ENCODE results near the gene TNFRSF13B.
"Not testable (repeated sequence)": the region's sequence is repeated elsewhere in the genome, so short reads cannot be mapped to it uniquely, and the experiment has no call there.

Gene TNFRSF13B

GRCh38 chr17:16971458-16972338 lies at the start of gene TNFRSF13B:
TNFRSF13B (minus strand) TSS chr17:16972118; CDS start chr17:16972075, 43 bp downstream.
- DNase-seq = no peak

GRCh38 chr17:17021194-17021863 lies 49.4 kb upstream of the TNFRSF13B start:
- no peak for DNase-seq

GRCh38 chr17:17020821-17021193 lies 48.9 kb upstream of the TNFRSF13B start:
- DNase-seq = no peak

GRCh38 chr17:17019891-17020456 lies 48.1 kb upstream of the TNFRSF13B start:
- no peak for DNase-seq

GRCh38 chr17:17019430-17019762 lies 47.5 kb upstream of the TNFRSF13B start:
- no peak for DNase-seq

DNA sequence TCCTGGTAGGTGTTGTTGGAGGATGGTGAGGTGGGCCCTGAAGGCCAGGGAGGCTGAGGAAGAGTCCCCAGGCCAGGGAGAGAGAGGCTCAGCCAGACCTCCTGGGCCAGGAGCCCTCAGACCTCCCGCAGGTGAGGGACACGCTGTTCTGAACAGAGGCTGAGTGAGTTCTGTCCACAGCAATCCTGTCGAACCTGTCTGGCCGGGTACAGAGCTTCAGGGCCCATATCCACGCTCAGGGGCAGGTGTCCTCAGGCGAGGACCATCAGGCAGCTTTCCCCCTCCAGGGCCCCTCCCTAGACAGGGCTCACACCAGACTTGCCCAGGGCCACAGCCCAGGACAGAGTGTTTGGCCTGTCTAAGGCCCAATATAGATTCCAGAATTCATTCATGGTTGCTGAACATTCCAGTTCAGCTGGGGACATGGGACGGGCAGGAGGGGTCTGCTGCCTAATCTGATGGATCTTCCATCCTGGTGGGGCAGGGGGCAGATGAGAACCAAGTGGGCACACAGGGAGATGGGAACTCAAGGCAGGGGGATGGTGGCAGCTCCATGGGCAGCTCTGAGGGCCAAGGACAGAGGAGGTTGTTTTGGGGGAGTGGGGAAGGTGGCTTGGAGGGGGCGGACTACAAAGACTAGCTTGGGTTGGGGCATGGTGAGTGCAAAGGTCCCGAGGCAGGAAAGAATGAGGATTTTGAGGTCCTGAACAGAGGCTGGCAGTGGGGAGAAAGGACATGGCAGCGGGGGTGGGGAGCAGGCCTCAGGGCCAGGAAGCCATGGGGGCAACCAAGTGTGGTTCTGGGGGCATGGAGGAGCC lies 46.9 kb upstream of the TNFRSF13B start:
- DNase-seq = no peak

DNA sequence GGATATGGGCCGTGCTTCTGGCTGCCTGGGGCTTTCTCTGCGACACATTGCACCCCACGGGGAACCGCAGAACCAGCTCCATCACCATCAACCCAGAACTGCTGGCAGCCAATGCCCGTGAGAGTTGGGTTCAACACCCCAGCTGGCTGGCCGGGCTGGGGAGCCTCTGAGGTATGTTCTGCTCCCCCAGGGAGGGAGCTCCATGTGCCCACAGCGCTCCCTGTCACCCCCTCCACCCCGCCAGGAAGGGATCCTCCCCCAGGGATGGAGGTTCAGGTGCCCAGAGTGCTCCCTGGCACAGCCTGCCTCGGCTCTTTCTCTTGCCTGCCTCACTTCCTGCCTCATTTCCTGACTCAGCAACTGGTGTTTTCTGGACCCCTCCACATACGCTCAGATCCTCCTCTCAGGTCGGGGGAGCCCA lies 46.1 kb upstream of the TNFRSF13B start:
- DNase-seq = no peak

- DNase-seq = no peak
Observed at GRCh38 chr17:17017343-17018014, 45.6 kb upstream of the TNFRSF13B start.

DNA sequence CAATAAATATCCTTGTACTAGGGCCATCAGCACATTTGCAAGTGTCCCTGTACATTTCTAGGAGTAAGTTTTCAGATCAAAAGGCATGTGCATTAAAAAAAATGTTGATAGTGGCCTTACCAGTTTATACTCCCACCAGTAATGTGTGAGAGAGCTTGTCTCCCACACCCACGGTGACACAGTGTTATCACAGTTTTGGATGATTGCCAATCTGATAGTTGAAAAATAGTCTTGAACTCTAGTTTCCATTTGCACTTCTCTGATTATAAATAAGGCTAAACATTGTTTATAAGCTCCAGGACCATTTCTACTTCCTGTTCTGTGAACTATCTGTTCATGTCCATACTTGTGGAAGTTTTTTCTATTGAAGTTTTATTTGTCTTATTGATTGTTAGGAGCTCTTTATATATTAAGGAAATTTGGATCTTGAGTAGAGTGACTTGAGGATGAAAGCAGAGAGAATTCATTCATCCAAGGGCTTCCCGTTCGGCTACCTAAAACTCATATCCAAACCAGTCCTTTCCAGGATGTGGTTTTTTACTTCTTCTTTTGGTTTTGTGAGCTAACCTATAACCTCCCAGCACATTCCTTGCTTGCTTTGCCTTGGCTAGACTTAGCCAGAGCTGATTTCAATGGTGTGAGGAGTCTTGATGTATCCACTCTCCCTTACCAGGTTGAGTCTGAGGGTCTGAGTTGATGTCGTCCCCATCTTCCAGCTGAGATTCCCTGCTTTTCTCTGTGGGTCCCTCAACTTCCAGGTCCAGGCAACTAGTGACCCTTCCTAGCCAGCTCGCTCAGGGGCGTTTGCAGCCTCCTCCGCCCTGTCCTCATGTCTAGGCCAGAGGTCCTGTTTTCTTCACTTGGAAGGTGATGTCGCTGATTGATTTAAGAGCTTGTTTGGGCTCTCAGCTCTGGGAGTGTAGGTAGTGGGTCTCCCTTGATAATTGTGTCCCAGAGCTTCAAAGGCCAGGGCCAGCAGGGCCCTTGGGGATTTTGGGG lies 44.6 kb upstream of the TNFRSF13B start:
- DNase-seq = not testable (repeated sequence)

DNA sequence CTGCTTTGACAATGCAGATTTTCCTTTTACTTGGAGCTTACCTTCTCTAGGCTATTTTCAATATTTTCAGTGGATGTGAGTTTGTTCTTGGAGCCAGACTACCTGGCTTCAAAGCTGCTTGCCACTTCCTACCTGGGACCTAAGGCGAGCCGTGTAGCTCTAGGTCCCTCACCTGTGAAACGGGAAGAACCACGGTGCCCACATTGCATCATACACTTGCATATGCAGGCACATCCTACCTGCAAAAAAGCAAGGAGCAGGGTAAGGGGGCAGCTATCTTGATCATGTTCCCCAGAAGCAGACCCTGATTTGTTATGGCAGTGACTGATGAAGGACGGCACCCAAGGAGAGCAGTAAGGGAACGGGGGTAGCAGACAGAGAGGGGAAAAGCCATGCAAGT lies 43.3 kb upstream of the TNFRSF13B start:
- no peak for DNase-seq

DNA sequence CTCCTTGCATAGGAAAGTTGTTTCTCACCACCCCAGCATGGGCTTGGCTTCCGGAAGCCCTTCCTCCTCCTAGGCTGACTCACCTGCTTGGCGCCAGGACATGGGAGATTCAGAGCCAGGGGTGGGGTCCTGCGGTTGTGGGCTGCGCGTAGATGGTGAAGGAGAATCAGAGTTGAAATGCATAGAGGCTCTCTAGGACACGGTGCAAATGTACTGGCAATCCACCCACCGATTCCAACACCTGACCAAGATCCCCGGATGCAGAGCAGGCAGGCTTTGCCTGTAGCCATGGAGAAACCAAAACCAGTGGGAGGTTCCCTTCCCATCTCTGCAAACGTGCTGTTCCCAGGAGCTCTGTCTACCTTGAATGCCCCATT lies 42.8 kb upstream of the TNFRSF13B start:
- not testable (repeated sequence) for DNase-seq

- DNase-seq = not testable (repeated sequence)
Observed at GRCh38 chr17:17013828-17014747, 42.2 kb upstream of the TNFRSF13B start.

- not testable (repeated sequence) for DNase-seq
Observed at GRCh38 chr17:17011043-17011907, 39.4 kb upstream of the TNFRSF13B start.

DNA sequence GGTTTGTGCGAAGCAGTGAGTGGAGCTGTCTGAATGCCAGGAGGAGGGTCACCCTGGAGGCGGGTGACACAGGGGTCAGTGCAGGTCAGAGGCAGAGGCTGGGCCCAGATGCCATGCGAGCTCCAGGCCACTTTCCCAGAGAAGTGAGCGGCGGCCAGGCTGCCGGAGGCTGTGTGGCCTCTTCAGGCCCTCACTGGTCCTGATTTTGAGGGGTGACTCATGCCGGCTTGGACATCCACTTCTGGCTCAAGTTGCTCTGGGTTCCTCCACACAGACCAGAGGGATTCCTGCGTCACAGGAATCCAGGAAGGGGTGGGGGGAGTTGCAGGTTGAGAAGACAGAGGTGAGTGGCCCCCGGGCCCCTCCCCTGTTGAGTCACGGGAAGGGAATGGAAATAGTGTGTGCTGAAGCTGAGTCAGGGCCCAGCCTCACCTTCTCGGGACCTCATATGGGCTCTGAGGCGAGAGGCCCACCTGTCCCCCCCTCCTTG lies 38.7 kb upstream of the TNFRSF13B start:
- DNase-seq = not testable (repeated sequence)

DNA sequence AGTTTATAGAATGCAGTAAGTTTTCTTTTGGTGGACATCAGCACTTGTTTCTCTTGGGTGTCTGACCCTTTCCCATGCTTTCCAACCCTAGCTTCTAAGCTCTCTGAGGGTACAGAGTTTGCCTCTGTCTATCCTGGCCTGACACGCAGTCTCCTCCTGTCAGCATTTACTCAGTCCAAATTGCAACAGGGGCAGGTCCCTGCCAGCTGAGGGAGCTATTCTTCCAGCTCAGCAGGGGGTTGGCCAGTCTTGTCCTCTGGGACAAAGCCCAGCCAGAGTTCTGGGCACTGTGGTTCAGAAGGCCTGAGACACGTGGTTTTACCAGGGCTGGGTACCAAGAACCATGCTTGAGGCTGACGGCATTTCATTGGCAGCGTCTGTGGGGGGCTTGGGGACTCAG lies 38.1 kb upstream of the TNFRSF13B start:
- DNase-seq = not testable (repeated sequence)

DNA sequence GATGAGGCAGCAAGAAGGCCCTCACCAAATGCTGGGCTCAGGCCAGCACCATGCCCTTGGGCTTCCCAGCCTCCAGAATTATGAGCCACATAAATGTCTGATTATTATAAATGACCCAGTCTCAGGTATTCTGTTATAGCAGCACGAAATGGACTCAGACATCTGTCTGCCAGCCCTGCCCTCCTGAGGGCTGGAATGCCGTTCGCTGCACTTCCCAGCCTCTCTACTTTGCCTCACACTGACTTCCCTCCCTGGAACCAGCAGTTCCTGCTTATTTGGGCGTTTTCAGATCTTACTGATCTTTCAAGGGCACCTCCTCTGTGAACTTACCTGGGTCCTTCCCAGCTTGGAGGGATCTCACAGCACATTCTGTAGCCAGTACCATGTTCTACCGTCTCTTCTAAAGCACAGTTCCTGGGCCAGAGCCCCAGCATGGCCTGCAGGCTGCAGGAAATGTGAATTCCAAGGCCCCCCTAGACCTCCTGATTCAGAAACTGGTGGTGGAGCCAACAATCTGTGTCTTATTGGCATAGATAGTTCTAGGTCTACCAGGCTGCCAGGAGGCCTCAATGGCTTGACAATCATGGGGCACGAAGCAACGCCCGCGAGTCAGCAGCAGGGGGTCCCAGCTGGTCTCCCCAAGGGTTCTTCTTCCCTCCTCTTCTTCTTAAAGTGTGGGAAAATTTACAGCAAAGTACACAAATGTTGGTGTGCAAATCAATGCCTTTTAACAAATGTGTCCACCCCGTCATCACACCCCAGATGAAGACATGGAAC lies 36.9 kb upstream of the TNFRSF13B start:
- DNase-seq = not testable (repeated sequence)

- DNase-seq = not testable (repeated sequence)
Observed at GRCh38 chr17:17007891-17008290, 36.0 kb upstream of the TNFRSF13B start.
